Stimulated activated CD4-positive, alpha-beta T cell treated with anti-CD3 and anti-CD28 coated beads, Interleukin-15, amount 100 ng/mL, for 48 hours (primary cell): ENCODE results near the gene CEP152.

Experiments
- DNase-seq, 2 donors: peaks; one replicate each; pipeline ENCODE4 v3.0.0-alpha.2; 2020; ENCODE audit warnings: low read depth in 2 of 2

CEP152 gene

DNA sequence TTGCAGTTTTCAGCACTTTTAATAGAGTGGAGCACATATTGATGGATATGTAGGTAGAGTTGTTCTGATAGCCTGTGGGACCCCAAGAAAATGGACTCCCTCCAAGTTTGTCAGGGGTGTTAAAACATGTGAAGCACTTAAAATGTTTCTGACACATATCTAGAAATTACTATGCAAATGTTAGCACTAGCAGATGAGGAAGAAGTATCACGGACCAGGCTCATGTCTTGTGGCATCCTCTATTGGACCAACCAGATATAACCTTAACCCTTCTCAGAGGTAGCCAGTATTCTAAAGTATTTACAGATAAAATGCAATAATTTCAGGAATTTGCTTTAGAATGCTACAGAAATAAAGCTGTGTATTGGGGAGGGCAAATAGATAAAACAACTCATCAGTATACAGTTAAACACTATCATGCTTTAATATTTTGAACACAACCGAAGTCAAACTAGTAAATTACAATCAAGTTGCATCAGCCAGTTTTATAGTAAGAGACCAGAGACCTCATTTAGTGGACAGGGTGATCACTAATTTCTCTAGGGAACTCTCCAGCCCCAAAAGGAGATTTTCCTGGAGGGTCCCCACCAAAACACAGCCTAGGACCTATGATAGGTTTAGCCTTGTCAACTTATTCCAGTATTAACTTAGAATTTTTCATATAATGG is 108.2 kb downstream of the CEP152 start:
- no peak for DNase-seq

DNA sequence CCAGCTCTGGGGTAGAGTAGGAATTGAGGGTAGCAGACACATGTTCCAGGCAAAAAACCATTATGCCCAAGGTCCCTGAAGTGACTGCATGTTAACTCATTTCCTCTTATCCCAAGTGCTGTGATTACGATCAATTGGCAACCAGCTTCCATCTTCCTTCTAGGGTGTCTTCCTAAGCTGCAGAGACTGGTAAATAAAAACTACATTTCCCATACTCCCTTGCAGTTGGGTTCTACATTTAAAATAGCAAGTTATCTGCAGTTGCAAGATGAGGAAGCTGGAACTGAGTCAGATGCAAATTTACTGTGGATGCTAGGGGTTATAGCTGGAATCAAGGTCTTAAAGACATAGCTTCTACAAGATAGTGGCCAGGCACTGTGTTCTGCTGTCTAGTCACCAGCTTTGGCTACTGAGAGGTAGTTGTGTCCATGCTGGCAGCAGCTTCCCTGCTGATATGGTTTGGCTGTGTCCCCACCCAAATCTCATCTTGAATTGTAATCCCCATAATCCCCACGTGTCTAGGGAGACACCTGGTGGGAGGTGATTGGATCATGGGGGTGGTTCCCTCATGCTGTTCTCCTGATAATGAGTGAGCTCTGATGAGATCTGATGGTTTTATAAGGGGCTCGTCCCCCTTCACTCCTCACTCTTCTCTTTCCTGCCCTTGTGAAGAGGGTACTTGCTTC is 114.1 kb downstream of the CEP152 start:
- DNase-seq, result no peak

DNA sequence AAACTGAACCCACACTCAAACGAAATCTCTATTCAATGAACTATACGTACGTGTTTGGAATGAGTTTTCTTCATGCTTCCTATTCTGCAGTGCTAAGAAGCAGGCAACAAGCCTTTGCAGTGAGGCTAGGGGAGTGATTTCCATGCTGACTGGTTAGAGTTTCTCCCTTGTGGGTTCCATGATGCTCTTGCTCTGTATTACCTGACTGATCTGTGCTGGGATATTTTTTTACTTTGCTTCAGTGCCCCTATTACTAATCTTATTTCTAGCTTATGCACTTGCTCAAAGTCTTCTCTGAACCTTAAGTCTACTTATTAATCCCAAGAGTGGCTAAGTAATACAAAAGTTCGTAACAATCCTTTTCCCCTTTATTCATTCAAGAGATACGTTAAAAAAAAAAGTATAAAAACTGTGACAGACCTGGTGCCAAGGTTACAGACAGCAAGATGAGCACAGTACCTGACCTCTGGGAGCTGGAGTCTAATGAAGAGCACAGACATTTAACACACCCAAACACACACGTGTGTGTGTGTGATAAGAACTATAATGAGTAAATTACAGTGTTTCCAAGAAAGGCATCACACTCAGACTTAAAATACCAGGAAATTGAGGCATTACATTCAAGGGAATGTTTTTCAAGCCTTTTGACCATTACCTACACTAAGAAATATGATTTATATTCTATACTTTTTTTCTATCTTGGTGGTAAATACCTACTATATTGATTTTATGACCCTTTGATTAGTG is 114.9 kb downstream of the CEP152 start:
- DNase-seq, result no peak

DNA sequence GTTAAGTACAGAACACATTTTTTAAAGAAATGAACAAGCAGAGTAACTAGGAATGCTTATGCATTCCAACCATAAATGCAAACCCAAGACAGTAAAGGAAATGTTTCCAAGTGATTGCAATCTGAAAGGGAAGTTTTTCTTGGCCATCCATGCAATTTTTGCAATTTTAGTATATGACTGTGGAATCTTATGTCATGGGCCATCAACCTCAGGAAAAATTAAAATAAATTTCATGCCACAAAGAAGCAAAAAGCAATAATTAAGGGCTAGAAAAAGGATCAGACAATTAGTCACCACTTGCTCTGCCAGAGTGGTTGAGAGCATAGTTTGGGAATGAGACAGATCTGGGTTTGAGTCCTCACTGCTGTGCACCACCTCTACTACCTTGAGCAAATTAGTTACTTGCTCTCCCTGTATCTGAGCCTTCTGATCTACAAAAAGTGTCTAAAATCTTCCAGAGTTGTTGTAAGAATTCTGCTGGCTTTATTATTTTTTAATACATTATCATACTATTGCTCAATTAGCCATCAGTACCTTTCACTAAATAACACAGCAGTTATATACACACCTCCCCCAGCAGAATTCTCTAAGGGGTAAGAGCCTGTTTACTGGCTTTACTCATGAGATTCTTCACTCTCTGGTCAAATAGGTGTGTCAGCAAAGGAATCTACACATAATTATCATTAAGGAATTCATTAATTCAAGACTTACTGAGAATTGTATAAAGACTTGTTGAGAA is 115.6 kb downstream of the CEP152 start:
- no peak for DNase-seq

DNA sequence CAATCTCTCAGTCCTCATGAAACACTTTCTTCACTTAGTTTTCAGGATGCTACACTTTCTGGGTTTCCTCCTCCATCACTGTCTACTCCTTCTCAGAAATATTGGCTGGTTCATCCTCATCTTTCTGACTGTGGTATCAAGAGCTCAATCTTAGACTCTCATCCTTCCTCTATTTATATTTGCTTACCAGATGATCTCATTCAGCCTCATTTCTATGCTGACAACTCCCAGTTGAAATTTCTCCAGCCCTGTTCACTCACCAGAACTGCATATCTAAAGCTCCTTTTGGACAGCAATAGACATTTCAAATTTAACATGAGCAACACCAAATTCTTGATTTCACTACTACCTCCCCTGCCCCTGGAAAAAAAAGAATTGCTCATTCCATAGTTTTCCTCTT is 117.4 kb downstream of the CEP152 start:
- no peak for DNase-seq

DNA sequence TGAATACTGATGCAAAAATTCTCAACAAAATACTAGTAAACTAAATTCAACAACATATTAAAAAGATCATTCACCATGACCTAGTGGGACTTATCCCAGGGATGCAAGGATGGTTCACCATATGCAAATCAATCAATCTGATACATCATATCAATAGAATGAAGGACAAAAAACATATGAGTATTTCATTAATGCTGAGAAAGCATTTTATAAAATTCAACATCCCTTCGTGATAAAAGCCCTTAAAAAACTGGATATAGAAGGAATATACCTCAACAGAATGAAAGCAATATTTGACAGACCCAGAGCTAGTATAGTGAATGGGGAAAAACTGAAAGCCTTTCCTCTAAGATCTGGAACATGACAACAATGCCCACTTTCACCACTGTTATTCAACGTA is 122.4 kb downstream of the CEP152 start:
- DNase-seq, result no peak
